HG02610 (cell line): ENCODE data around the gene ABCB6.

Experiments used
- ATAC-seq: cut with Tn5 transposase; IDR thresholded peaks from one replicate; pipeline ENCODE4 v1.9.1; 2021; ENCODE audit warnings: mild to moderate bottlenecking, moderate library complexity; ENCODE audit not compliant: unreplicated experiment

The ABCB6 gene

GRCh38 chr2:219245899-219246230 lies 27.1 kb upstream of the ABCB6 start:
- ATAC-seq: no peak

- peak; percentile 78 for ATAC-seq
Measured at GRCh38 chr2:219245148-219245898, 26.6 kb upstream of the ABCB6 start, which contains the start of the genes GLB1L and STK16. TSS of gene GLB1L (minus strand) at chr2:219245444. CDS start at chr2:219243573, 1,871 bp downstream. TSS of gene STK16 (plus strand) at chr2:219245479. CDS start at chr2:219246000, 521 bp downstream.

- ATAC-seq: no peak
Measured at GRCh38 chr2:219244789-219245147, 26.0 kb upstream of the ABCB6 start.

GRCh38 chr2:219243291-219243761 lies 24.6 kb upstream of the ABCB6 start:
- ATAC-seq: no peak

GRCh38 chr2:219234331-219234730 lies 15.6 kb upstream of the ABCB6 start:
- ATAC-seq: no peak

GRCh38 chr2:219230059-219230540 lies 11.3 kb upstream of the ABCB6 start:
- peak; percentile 27 for ATAC-seq

- ATAC-seq: peak; percentile 98
Measured at GRCh38 chr2:219229305-219230058, 10.7 kb upstream of the ABCB6 start, which contains the start of the genes ANKZF1 and ATG9A. TSS of gene ANKZF1 (plus strand) at chr2:219229806. CDS start at chr2:219230258, 452 bp downstream. TSS of gene ATG9A (minus strand) at chr2:219229636. CDS start at chr2:219228024, 1,612 bp downstream.

GRCh38 chr2:219228911-219229304 lies 10.2 kb upstream of the ABCB6 start:
- no peak for ATAC-seq

GRCh38 chr2:219228041-219228910 lies 9.5 kb upstream of the ABCB6 start:
- no peak for ATAC-seq

- no peak for ATAC-seq
Measured at GRCh38 chr2:219225350-219225749, 6.6 kb upstream of the ABCB6 start.

GRCh38 chr2:219223831-219224610 lies 5.3 kb upstream of the ABCB6 start:
- ATAC-seq: no peak

- ATAC-seq: no peak
Measured at GRCh38 chr2:219221957-219222518, 3.3 kb upstream of the ABCB6 start.

GRCh38 chr2:219220652-219221402 lies 2.1 kb upstream of the ABCB6 start:
- no peak for ATAC-seq

- no peak for ATAC-seq
Measured at GRCh38 chr2:219219784-219220532, 1.2 kb upstream of the ABCB6 start.

- no peak for ATAC-seq
Measured at GRCh38 chr2:219218217-219218731, 484 bp downstream of the ABCB6 start.

GRCh38 chr2:219216535-219216915 lies 2.2 kb downstream of the ABCB6 start:
- ATAC-seq: no peak

GRCh38 chr2:219215871-219216534 lies 2.8 kb downstream of the ABCB6 start:
- ATAC-seq: no peak

- no peak for ATAC-seq
Measured at GRCh38 chr2:219214786-219215185, 4.0 kb downstream of the ABCB6 start.
